ENCODE results near the gene TMEM109.

The TMEM109 gene

DNA sequence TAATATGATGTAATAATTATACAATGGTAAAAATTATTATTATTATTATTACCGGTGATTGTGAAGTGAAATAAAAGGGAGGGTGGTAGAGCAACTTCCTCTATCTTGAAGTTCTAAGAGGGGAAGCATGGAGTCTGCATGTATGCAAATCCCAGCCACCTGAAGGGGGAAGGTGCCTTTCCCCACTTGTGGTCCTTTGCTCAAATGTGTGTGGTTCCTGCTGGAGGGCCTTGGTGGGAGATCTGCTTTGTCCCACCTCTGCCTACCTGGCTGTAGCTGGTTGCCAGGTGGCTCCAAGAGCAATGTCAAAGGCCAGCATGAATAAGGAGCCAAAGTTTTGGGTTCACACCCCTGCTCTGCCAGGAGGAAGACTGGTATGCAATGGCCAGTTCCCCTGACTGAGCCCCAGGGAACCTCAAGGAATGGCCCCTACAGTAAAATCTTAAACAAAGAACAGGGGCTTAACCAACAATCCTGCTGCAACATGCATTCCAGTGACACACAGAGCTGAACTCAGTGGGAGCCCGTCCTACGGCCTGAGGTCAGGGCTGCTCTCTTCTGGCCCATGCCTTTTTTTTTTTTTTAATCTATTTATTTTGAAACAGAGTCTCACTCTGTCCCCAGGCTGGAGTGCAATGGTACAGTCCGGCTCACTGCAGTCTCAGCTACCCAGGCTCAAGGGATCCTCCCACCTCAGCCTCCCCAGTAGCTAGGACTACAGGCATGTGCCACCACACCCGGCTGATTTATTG, 18.8 kb downstream of the TMEM109 start:
- TF ChIP-seq, protein P1, sequence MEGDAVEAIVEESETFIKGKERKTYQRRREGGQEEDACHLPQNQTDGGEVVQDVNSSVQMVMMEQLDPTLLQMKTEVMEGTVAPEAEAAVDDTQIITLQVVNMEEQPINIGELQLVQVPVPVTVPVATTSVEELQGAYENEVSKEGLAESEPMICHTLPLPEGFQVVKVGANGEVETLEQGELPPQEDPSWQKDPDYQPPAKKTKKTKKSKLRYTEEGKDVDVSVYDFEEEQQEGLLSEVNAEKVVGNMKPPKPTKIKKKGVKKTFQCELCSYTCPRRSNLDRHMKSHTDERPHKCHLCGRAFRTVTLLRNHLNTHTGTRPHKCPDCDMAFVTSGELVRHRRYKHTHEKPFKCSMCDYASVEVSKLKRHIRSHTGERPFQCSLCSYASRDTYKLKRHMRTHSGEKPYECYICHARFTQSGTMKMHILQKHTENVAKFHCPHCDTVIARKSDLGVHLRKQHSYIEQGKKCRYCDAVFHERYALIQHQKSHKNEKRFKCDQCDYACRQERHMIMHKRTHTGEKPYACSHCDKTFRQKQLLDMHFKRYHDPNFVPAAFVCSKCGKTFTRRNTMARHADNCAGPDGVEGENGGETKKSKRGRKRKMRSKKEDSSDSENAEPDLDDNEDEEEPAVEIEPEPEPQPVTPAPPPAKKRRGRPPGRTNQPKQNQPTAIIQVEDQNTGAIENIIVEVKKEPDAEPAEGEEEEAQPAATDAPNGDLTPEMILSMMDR (IDR thresholded peaks at IDR 0.05): no peak

DNA sequence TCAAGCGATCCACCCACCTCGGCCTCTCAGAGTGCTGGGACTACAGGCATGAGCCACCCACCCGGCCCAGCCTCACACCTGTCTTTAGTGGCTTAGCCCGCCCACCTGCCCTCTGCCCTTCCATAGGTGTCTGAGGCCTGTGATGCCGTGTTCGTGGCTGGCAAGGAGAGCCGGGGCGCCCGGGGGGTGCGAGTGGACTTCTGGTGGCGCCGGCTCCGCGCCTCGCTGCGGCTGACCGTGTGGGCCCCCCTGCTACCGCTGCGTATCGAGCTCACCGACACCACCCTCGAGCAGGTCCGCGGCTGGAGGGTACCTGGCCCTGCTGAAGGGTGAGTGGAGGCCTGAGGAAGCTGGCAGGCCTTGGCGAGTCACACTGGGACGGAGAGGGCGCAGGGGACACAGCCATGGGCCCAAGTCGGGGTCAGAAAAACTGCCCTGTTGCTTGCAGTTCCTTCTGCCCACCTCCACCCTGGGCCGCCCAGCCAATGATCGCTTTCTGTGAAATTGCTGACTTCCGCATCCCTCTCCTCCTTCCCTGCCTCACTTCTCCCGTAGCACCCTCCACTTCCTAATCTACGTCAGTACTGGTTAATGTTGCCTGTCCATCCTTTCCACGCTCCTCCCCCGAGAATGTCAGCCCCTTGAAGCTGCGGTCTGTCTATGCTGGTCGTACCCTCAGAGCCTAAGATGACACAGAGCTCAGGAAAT, 19.6 kb downstream of the TMEM109 start:
- TF ChIP-seq, protein P1 (IDR thresholded peaks at IDR 0.05): no peak

DNA sequence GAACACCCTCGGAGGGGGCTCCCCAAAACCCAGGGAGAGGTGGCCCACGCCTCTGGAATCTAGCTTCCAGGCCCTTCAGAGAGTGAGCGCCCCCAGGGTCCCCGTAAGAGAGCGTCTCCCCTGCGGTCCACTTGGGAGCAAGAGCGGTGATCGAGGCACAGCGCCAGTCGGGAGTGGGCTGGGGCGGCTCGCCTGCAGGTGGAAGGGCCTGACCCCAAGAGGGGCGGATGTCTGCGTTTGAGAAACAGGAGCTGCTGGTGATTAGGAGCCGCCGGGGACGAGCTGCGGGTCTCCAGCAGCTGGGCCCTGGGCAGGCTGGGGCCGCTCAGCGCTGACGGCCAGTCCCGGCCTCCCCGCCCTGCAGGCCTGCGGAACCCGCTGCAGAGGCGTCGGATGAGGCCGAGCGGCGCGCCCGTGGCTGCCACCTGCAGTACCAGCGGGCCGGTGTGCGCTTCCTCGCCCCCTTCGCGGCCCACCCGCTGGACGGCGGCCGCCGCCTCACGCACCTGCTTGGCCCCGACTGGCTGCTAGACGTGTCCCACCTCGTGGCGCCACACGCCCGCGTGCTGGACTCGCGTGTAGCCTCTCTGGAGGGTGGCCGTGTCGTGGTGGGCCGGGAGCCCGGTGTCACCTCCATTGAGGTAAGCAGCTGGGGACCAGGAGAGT, 20.3 kb downstream of the TMEM109 start:
- TF ChIP-seq, protein P1 (IDR thresholded peaks at IDR 0.05): no peak

DNA sequence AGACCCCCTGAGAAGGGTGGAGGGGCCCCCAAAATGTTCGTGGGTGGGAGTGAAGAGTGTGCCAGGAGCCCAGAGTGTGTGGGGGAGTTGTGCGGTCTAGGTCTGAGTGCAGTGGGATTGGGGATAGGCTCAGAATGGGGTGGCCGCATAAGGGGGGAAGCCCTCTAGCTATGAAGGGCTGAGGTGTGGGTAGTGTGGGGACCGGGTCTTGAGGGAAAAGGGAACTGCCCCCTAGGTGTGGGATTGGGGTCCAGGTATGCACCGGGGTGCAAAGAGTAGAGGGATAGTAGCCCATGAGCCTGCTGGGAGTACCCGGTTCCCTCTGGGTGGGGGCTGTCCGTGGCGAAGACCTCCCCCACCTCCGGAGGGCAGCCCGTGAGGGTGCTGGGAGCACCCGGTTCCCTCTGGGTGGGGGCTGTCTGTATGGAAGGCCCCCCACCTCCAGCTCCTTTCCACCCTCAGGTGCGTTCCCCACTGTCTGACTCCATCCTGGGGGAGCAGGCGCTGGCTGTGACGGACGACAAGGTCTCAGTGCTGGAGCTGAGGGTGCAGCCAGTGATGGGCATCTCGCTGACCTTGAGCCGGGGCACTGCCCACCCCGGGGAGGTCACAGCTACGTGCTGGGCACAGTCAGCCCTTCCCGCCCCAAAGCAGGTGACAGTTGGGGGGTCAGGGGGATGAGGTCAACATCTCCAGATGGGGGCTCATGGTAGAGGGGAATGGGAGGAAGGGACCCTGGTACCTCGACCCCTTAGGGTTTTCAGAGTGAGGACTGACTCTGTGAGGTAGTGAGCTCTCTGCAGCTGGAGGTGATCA, 21.0 kb downstream of the TMEM109 start:
- TF ChIP-seq, protein P1 (IDR thresholded peaks at IDR 0.05): no peak

DNA sequence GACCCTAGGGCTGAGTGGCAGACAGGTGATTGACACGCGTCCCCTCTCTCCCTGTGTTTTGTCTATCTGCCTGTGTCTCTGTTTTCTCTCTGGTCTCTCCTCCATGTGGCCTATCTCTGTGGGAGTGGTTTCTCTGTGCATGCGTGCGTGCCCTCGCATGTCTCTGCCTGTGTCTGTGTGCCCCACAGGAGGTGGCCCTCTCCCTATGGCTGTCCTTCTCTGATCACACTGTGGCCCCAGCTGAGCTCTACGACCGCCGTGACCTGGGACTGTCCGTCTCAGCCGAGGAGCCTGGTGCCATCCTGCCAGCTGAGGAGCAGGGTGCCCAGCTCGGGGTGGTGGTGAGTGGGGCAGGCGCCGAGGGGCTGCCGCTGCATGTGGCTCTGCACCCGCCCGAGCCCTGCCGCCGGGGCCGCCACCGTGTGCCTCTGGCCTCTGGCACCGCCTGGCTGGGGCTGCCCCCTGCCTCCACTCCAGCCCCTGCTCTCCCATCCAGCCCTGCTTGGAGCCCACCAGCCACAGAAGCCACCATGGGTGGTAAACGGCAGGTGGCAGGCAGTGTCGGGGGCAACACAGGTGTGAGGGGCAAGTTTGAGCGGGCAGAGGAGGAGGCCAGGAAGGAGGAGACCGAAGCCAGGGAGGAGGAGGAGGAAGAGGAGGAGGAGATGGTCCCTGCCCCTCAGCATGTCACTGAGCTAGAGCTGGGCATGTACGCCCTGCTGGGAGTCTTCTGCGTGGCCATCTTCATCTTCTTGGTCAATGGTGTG, 21.9 kb downstream of the TMEM109 start:
- TF ChIP-seq, protein P1 (IDR thresholded peaks at IDR 0.05): no peak

DNA sequence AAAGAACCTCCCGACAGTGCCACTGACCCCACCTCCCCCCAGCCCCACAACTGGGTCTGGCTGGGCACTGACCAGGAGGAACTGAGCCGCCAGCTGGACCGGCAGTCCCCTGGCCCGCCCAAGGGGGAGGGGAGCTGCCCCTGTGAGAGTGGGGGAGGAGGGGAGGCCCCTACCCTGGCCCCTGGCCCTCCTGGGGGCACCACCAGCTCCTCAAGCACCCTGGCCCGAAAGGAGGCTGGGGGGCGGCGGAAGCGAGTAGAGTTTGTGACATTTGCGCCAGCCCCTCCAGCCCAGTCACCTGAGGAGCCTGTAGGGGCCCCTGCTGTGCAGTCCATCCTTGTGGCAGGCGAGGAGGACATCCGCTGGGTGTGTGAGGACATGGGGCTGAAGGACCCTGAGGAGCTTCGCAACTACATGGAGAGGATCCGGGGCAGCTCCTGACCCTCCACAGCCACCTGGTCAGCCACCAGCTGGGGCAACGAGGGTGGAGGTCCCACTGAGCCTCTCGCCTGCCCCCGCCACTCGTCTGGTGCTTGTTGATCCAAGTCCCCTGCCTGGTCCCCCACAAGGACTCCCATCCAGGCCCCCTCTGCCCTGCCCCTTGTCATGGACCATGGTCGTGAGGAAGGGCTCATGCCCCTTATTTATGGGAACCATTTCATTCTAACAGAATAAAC, 22.6 kb downstream of the TMEM109 start:
- TF ChIP-seq, protein P1 (IDR thresholded peaks at IDR 0.05): no peak

Measured in LNCAP (cell line).